Measurements from ENCODE around the gene CDK2AP2. TPM values are rescaled to one million over a fixed set of nuclear protein-coding genes. Genes with fewer than 3 reads are reported as not detected.

CDK2AP2 gene
- total RNA-seq, 4 donors from 2014 or later = 16.3 to 40.4 (median 27.8) TPM

- no peak overlapping the region for H3K4me3 ChIP-seq (ENCODE audit: low read depth, poor library complexity, severe bottlenecking)
- peak in 1 of 2 donors; percentile 84 for DNase-seq (ENCODE audit: low spot score in 2 of 2)
- intact Hi-C loops (cut with DNase I; ENCODE audit: low total_unique reads) = no loop called here
- 90 to 91% methylated on average over 58 to 59 of the region's 59 CpGs for WGBS, 2 donors
- no peak for TF ChIP-seq CTCF (IDR thresholded peaks at IDR 0.05)
- TF ChIP-seq POLR2A (IDR thresholded peaks at IDR 0.05) = no peak
These were observed 13.4 kb downstream of the CDK2AP2 start for GRCh38 chr11:67494371-67495233.

- peak in 1 of 2 donors; percentile 84 for DNase-seq (ENCODE audit: low spot score in 2 of 2)
- H3K4me3 ChIP-seq (ENCODE audit: low read depth, poor library complexity, severe bottlenecking) = no peak overlapping the region
- intact Hi-C loops (cut with DNase I; ENCODE audit: low total_unique reads) = no loop called here
- WGBS, 2 donors = 94 to 96% methylated on average over 46 to 65 of the region's 65 CpGs
- TF ChIP-seq CTCF (IDR thresholded peaks at IDR 0.05) (no peak), POLR2A (IDR thresholded peaks at IDR 0.05) (no peak)
These were observed 14.2 kb downstream of the CDK2AP2 start for GRCh38 chr11:67493548-67494370.

DNA sequence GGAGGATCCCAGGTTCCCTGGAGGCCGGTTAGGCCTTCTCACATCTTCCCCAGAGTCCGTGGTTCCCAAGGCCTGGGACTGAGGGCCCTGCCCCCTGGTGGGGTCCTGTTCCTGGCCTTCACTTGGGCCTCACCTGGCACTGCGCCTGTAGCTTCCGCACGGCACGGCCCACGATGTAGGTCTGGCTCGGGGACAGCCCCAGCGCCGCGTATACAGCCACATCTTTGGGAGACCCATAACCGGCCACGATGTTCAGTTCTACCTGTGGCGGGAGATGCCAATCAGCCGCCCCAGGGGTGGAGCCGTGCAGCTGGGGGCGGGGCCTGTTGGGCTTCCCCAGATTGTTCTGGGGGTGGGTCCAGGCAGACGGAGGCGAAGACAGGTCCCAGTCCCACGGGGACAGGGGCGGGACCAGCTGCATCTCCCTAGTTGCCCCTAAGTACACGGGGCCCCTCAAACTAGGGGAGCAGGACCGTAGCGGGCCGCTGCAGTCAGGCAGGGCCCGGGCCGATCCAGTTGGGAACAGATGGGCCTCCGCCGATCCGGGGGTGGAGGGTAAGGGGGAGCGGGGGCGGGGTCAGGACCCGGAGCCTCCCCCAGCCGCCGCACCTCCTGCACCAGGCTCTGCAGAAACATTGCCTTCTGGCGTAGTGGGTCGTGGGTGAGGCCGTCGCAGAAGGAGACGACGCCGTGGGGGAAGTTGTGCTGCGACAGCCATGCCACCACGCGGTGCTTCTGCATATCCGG is 15.0 kb downstream of the CDK2AP2 start:
- intact Hi-C loops (cut with DNase I; ENCODE audit: low total_unique reads) = no loop called here
- 83 to 92% methylated on average over 26 to 45 of the region's 46 CpGs for WGBS, 2 donors
- no peak for TF ChIP-seq CTCF (IDR thresholded peaks at IDR 0.05)
- TF ChIP-seq POLR2A (IDR thresholded peaks at IDR 0.05) = no peak
- no peak overlapping the region for H3K4me3 ChIP-seq (ENCODE audit: low read depth, poor library complexity, severe bottlenecking)
- peak in 1 of 2 donors; percentile 79 for DNase-seq (ENCODE audit: low spot score in 2 of 2)

GRCh38 chr11:67492069-67492727 is 15.8 kb downstream of the CDK2AP2 start:
- H3K4me3 ChIP-seq (ENCODE audit: low read depth, poor library complexity, severe bottlenecking) = no peak overlapping the region
- no peak for DNase-seq (ENCODE audit: low spot score in 2 of 2)
- intact Hi-C loops (cut with DNase I; ENCODE audit: low total_unique reads) = no loop called here
- TF ChIP-seq CTCF (IDR thresholded peaks at IDR 0.05) (no peak), POLR2A (IDR thresholded peaks at IDR 0.05) (no peak)
- WGBS, 2 donors = 89 to 93% methylated on average over 13 to 17 of the region's 19 CpGs
